SU-DHL-6 (cell line): Measurements from ENCODE around the gene OXNAD1.

ENCODE experiments used
- EZH2phosphoT487 ChIP-seq: fragments of 200-600 bp; sonication (generic), shearing (Covaris generic); conservative IDR thresholded peaks from 2 replicates; pipeline ENCODE4 v1.6.1; 2018; ENCODE audit warnings: mild to moderate bottlenecking, antibody characterized with exemption, low read length, moderate library complexity, mixed read lengths
- TF ChIP-seq, protein P1 (sequence below): fragments of 200-600 bp; sonication (generic); IDR thresholded peaks from one replicate; pipeline ENCODE4 v1.5.1; 2017; ENCODE audit warnings: antibody characterized with exemption, mild to moderate bottlenecking, low read length, moderate library complexity; ENCODE audit not compliant: insufficient read depth, poor library complexity, severe bottlenecking

- TF ChIP-seq, protein P1, sequence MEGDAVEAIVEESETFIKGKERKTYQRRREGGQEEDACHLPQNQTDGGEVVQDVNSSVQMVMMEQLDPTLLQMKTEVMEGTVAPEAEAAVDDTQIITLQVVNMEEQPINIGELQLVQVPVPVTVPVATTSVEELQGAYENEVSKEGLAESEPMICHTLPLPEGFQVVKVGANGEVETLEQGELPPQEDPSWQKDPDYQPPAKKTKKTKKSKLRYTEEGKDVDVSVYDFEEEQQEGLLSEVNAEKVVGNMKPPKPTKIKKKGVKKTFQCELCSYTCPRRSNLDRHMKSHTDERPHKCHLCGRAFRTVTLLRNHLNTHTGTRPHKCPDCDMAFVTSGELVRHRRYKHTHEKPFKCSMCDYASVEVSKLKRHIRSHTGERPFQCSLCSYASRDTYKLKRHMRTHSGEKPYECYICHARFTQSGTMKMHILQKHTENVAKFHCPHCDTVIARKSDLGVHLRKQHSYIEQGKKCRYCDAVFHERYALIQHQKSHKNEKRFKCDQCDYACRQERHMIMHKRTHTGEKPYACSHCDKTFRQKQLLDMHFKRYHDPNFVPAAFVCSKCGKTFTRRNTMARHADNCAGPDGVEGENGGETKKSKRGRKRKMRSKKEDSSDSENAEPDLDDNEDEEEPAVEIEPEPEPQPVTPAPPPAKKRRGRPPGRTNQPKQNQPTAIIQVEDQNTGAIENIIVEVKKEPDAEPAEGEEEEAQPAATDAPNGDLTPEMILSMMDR: no peak
- no peak for TF ChIP-seq EZH2phosphoT487
These were observed 74.0 kb downstream of the OXNAD1 start for GRCh38 chr3:16338999-16339398.
